ENCODE measurements around the gene RABGEF1. TPM values are rescaled to one million over a fixed set of nuclear protein-coding genes. Genes with fewer than 3 reads are reported as not detected.
"Not testable (repeated sequence)": the region's sequence is repeated elsewhere in the genome, so short reads cannot be mapped to it uniquely, and the experiment has no call there.

RABGEF1 gene
- total RNA-seq, 1 experiment from 2014 or later: 35.2 TPM

DNA sequence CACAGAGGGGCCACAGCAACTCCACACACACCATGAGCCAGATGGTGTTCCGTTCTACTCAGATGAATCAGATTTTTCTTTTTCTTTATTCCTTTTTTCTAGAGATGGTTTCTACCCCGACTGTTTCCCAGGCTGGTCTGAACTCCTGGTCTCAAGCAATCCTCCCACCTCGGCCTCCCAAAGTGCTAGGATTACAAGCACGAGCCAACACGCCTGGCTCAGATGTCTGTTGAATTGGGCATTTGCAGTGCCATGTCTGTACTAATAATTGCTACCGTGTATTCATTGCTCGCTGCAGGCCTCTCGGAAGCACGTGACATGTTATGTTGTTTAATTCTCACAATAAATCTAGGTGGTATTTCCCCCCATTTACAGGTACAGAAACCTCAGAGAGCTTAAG, 67.2 kb downstream of the RABGEF1 start:
- Histone ChIP-seq H3F3A (ENCODE audit: insufficient read depth, low read depth) (no peaks in the 10 kb centered on the region), H3K4me1 (replicated peaks; ENCODE audit: insufficient read depth) (no peaks in the 10 kb centered on the region), H3K36me3 (ENCODE audit: low read depth) (peaks cover 26% of the 10 kb centered on the region), H2AFZ (no peak overlapping the region), H3K27me3 (ENCODE audit: insufficient read depth, low read depth) (no peaks in the 10 kb centered on the region), H3K9me2 (ENCODE audit: insufficient read depth) (no peaks in the 10 kb centered on the region), H3K27ac (no peak overlapping the region), H3K79me2 (ENCODE audit: low read depth) (no peaks in the 10 kb centered on the region), H3K4me2 (no peak overlapping the region), H4K20me1 (ENCODE audit: insufficient read depth) (no peaks in the 10 kb centered on the region), H3K9me3 (ENCODE audit: insufficient read depth, low read depth) (no peaks in the 10 kb centered on the region), H3K4me3 (no peak overlapping the region)
- ChIA-PET POLR2A (ENCODE audit: unreplicated experiment) (no interaction called here), CTCF (no interaction called here)
- DNase-seq: no peak
- TF ChIP-seq EZH2 (IDR thresholded peaks at IDR 0.05; ENCODE audit: low read depth): no peak
- BruUV-seq (replicated peaks): no TSS peak
- intact Hi-C loops (cut with micrococcal nuclease; ENCODE audit: unreplicated experiment): no loop called here

DNA sequence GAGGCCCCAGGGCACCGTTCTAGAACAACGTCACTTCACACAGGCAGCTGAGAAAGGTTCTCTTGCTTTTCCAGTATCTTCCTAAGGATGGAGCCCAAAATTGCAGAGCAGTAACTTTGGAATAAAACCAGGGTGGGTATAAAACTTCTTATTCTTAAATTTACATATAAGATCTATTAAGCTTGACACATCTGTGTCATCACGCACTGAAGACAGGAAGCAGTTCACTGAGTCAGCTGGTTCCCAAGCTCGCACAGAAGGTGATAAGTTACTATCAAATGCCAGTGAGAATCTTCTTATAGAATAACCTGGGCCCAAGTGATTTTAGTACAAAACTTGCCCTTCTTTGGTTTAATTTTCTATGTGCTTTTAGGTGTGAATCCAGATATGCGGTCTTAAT, 70.2 kb downstream of the RABGEF1 start:
- Histone ChIP-seq H2AFZ (no peak overlapping the region), H3K27me3 (ENCODE audit: insufficient read depth, low read depth) (no peaks in the 10 kb centered on the region), H3K4me3 (no peak overlapping the region), H3F3A (ENCODE audit: insufficient read depth, low read depth) (no peaks in the 10 kb centered on the region), H4K20me1 (ENCODE audit: insufficient read depth) (no peaks in the 10 kb centered on the region), H3K36me3 (ENCODE audit: low read depth) (peaks cover 19% of the 10 kb centered on the region), H3K9me3 (ENCODE audit: insufficient read depth, low read depth) (no peaks in the 10 kb centered on the region), H3K4me2 (no peak overlapping the region), H3K4me1 (replicated peaks; ENCODE audit: insufficient read depth) (no peaks in the 10 kb centered on the region), H3K79me2 (ENCODE audit: low read depth) (no peaks in the 10 kb centered on the region), H3K27ac (no peak overlapping the region), H3K9me2 (ENCODE audit: insufficient read depth) (no peaks in the 10 kb centered on the region)
- intact Hi-C loops (cut with micrococcal nuclease; ENCODE audit: unreplicated experiment): no loop called here
- ChIA-PET POLR2A (ENCODE audit: unreplicated experiment) (no interaction called here), CTCF (no interaction called here)
- BruUV-seq (replicated peaks): no TSS peak
- TF ChIP-seq, protein P1, sequence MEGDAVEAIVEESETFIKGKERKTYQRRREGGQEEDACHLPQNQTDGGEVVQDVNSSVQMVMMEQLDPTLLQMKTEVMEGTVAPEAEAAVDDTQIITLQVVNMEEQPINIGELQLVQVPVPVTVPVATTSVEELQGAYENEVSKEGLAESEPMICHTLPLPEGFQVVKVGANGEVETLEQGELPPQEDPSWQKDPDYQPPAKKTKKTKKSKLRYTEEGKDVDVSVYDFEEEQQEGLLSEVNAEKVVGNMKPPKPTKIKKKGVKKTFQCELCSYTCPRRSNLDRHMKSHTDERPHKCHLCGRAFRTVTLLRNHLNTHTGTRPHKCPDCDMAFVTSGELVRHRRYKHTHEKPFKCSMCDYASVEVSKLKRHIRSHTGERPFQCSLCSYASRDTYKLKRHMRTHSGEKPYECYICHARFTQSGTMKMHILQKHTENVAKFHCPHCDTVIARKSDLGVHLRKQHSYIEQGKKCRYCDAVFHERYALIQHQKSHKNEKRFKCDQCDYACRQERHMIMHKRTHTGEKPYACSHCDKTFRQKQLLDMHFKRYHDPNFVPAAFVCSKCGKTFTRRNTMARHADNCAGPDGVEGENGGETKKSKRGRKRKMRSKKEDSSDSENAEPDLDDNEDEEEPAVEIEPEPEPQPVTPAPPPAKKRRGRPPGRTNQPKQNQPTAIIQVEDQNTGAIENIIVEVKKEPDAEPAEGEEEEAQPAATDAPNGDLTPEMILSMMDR (conservative IDR thresholded peaks at IDR 0.05): no peak
- TF ChIP-seq EZH2 (IDR thresholded peaks at IDR 0.05; ENCODE audit: low read depth): no peak
- DNase-seq: no peak

DNA sequence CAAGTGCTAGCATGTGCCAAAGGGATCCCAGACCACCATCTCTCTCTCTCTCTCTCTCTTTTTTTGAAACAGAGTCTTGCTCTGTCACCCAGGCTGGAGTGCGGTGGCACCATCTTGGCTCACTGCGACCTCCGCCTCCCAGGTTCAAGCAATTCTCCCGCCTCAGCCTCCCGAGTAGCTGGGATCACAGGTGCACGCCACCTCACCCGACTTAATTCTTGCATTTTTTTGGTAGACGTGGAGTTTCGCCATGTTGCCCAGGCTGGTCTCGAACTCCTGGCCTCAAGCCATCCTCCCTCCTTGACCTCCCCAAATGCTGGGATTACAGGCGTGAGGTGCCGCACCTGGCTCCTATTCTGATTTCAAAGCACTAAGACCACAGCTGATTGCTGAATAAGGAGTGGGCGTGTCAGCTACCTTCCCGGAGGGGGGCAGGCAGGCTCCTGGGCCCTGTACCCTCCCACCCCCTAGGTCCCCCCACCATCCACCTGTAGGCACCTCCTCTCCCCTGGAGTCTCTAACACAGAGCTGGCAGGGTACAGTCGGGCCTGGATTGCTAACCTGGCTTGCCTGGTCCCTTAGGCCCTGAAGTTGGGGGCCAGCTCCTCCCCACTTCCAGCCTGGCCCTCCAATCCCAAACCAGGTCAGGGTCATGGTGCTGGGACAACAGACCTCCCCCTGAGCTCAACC, 74.8 kb downstream of the RABGEF1 start:
- H4K20me1 ChIP-seq (ENCODE audit: insufficient read depth); H2AFZ ChIP-seq; H3K4me2 ChIP-seq; H3K4me1 ChIP-seq (replicated peaks; ENCODE audit: insufficient read depth); POLR2A ChIA-PET (ENCODE audit: unreplicated experiment); H3K9me2 ChIP-seq (ENCODE audit: insufficient read depth); H3K79me2 ChIP-seq (ENCODE audit: low read depth); DNase-seq; H3F3A ChIP-seq (ENCODE audit: insufficient read depth, low read depth); H3K36me3 ChIP-seq (ENCODE audit: low read depth); BruUV-seq (replicated peaks); intact Hi-C loops (cut with micrococcal nuclease; ENCODE audit: unreplicated experiment); H3K4me3 ChIP-seq; H3K9me3 ChIP-seq (ENCODE audit: insufficient read depth, low read depth); CTCF ChIA-PET; H3K27ac ChIP-seq; H3K27me3 ChIP-seq (ENCODE audit: insufficient read depth, low read depth): not testable (repeated sequence)

DNA sequence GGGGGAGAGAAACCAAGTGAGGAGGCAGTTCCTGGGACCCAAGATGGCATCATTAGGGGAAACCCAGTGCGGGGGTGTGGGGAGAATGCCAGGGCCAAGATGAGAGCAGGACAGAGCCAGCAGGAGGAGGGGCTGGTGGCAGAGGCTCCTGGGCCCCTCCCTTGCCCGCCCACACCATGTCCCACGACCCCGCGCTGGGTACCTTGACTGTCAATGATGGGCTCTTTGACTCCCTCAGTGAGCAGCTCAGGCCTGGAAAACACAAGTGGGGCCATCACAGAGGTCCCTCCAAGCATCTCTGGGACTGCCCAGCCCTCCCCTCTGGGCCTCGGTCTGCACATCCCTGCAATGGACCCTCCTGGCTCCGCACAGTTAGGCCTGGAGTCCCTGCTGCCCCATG, 75.4 kb downstream of the RABGEF1 start:
- no peak overlapping the region for H3K4me3 ChIP-seq
- H3K9me2 ChIP-seq (ENCODE audit: insufficient read depth): no peaks in the 10 kb centered on the region
- no peak for DNase-seq
- intact Hi-C loops (cut with micrococcal nuclease; ENCODE audit: unreplicated experiment): no loop called here
- H3K79me2 ChIP-seq (ENCODE audit: low read depth): no peaks in the 10 kb centered on the region
- no peak for TF ChIP-seq EZH2 (IDR thresholded peaks at IDR 0.05; ENCODE audit: low read depth)
- TF ChIP-seq, protein P1 (conservative IDR thresholded peaks at IDR 0.05): no peak
- no peaks in the 10 kb centered on the region for H3K9me3 ChIP-seq (ENCODE audit: insufficient read depth, low read depth)
- no peak overlapping the region for H3K27ac ChIP-seq
- no peaks in the 10 kb centered on the region for H3F3A ChIP-seq (ENCODE audit: insufficient read depth, low read depth)
- H3K4me1 ChIP-seq (replicated peaks; ENCODE audit: insufficient read depth): no peaks in the 10 kb centered on the region
- ChIA-PET POLR2A (ENCODE audit: unreplicated experiment) (no interaction called here), CTCF (no interaction called here)
- H3K4me2 ChIP-seq: no peak overlapping the region
- no peaks in the 10 kb centered on the region for H4K20me1 ChIP-seq (ENCODE audit: insufficient read depth)
- no peak overlapping the region for H2AFZ ChIP-seq
- H3K27me3 ChIP-seq (ENCODE audit: insufficient read depth, low read depth): no peaks in the 10 kb centered on the region
- no TSS peak for BruUV-seq (replicated peaks)
- H3K36me3 ChIP-seq (ENCODE audit: low read depth): peaks cover 3% of the 10 kb centered on the region

DNA sequence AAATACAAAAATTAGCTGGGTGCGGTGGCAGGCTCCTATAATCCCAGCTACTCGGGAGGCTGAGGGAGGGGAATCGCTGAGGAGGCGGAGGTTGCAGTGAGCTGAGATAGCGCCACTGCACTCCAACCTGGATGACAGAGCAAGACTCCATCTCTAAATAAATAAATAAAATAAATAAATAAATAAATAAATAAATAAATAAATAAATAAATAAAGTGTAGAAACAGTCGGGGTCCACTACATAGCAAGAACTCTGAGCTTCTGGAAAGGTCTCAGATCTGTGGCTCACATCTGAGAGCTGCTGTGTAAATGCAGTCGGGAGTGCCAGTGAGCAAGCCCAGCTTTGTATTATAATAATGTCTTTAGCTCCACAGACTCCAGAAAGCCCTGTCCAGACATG, 76.1 kb downstream of the RABGEF1 start:
- BruUV-seq (replicated peaks); H3K4me2 ChIP-seq; H3K36me3 ChIP-seq (ENCODE audit: low read depth); H3K4me3 ChIP-seq; H3K9me2 ChIP-seq (ENCODE audit: insufficient read depth); DNase-seq; H3K4me1 ChIP-seq (replicated peaks; ENCODE audit: insufficient read depth); intact Hi-C loops (cut with micrococcal nuclease; ENCODE audit: unreplicated experiment); POLR2A ChIA-PET (ENCODE audit: unreplicated experiment); H4K20me1 ChIP-seq (ENCODE audit: insufficient read depth); H3K27me3 ChIP-seq (ENCODE audit: insufficient read depth, low read depth); H3F3A ChIP-seq (ENCODE audit: insufficient read depth, low read depth); H2AFZ ChIP-seq; H3K79me2 ChIP-seq (ENCODE audit: low read depth); H3K9me3 ChIP-seq (ENCODE audit: insufficient read depth, low read depth); CTCF ChIA-PET; H3K27ac ChIP-seq: not testable (repeated sequence)

DNA sequence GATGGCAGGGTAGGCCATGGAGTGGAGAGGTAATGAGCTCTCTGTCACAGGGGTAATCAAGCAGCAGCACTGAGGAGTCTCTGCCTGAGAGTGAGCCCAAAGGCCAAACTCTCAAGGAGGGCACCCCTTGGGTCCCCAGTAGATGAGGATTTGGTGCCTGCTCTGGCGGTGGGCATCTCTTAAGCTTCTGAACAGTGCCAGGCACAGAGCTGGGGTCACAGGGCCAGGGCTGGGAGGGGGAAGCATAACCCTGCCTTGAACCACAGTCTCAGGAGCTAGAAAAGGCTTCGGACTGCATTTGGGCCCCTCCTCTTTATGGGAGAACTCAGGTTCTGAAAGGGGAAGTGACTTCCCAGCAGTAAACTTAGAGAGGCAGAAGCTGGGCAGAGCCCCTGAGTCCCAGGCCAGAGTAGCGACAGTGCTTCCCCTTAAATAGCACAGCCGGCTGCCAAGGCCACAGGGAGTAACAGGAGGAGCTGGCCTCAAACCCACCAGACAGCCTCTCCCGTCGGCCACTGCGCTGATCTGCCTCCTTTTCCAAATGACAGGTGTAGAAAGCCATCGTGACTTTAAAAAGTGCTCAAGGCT, 76.8 kb downstream of the RABGEF1 start:
- H3K9me3 ChIP-seq (ENCODE audit: insufficient read depth, low read depth): not testable (repeated sequence)

More for the DNA sequence above, 76.8 kb downstream of the RABGEF1 start:
- H3K27me3 ChIP-seq (ENCODE audit: insufficient read depth, low read depth); H4K20me1 ChIP-seq (ENCODE audit: insufficient read depth); DNase-seq; H3K9me2 ChIP-seq (ENCODE audit: insufficient read depth); intact Hi-C loops (cut with micrococcal nuclease; ENCODE audit: unreplicated experiment); CTCF ChIA-PET; H3K4me1 ChIP-seq (replicated peaks; ENCODE audit: insufficient read depth); H3K27ac ChIP-seq; BruUV-seq (replicated peaks); H2AFZ ChIP-seq; H3K36me3 ChIP-seq (ENCODE audit: low read depth); H3K4me2 ChIP-seq; H3K4me3 ChIP-seq; H3K79me2 ChIP-seq (ENCODE audit: low read depth); H3F3A ChIP-seq (ENCODE audit: insufficient read depth, low read depth); POLR2A ChIA-PET (ENCODE audit: unreplicated experiment): not testable (repeated sequence)

Data from PC-9 (cell line).